Stimulated activated CD4-positive, alpha-beta T cell treated with anti-CD3 and anti-CD28 coated beads, Interleukin-2, amount 100 ng/mL, for 24 hours (primary cell): Measurements from ENCODE around the gene ATP11A.
A peak's percentile ranks its signal among the peaks of the same experiment; 100 is the strongest.

Experiments used
- DNase-seq, 2 donors: peaks; one replicate each; pipeline ENCODE4 v3.0.0-alpha.2; 2020

ATP11A gene

GRCh38 chr13:112744168-112745021 lies 54.6 kb downstream of the ATP11A start:
- DNase-seq = no peak

DNA sequence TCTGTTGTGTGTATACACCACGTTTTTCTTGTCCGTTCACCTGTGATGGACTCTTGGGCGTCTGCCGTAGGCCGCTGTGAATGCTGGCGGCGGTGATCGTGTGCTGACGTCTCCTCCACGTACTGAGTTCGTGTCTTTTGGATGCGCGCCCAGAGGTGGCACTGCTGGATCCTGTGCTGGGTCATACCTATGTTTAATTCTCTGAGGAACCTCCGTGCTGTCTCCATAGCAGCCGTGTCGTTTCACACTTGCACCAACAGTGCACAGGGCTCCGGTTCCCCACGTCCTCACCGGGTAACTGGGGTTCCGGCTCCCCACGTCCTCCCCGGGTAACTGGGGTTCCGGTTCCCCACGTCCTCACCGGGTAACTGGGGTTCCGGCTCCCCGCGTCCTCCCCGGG lies 56.2 kb downstream of the ATP11A start:
- DNase-seq = no peak

DNA sequence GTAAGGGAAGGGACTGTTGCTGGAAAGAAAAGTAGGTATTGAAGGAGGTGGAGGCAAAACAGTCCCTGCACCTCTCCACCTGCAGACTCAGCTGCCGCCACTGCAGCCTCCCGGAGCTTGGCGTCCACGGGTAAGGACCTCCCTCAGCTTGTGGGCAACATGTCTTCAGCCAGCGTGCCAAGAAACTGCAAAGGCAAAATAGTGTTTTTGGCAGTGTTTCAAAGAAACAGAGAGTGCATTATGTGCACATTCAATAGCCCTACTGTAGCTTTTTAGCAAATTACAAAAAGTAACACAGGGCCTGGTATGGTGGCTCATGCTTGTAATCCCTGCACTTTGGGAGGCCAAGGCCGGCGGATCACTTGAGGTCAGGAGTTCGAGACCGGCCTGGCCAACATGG lies 57.4 kb downstream of the ATP11A start:
- DNase-seq = no peak

DNA sequence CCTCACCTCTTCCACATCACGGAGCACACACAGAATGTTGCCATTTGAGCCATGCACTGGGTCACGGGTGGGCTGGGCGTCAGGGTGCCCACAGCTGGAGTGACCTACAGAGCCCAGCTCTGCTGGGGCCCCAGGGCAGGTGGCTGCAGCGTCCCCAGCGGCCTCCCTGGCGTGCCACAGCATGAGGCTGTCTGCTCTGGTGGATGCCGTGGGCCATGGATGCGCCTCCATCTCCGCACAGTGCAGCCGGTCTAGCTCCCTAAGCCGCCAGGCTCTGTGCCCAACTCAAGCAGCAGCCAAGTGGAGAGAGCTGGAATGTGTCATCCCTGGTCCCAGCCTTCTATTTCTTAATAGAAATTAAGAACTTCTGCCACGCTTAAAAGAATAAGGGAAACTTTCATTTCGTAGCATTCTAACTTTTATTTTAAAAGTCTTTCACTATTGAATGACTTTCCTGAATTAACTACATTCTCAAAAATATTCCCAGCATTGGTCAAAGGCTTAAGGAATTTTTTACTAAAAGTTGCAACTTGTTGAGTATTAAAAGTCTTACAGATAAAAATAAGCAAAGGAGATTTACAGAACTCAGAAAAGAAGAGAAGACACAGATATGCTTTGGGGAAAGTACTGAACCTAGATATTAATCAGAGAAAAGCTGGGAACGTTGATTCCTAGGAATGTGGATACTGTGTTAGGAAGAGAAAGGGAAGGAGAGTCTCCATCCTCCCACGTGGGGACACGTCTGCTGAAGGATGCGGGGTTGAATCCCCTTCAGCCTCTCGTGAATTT lies 59.3 kb downstream of the ATP11A start:
- DNase-seq = no peak

- no peak for DNase-seq
These were observed 60.7 kb downstream of the ATP11A start for GRCh38 chr13:112750570-112750969.

- DNase-seq = no peak
These were observed 61.8 kb downstream of the ATP11A start for GRCh38 chr13:112751617-112752016.

GRCh38 chr13:112752211-112752610 lies 62.4 kb downstream of the ATP11A start:
- DNase-seq = no peak

DNA sequence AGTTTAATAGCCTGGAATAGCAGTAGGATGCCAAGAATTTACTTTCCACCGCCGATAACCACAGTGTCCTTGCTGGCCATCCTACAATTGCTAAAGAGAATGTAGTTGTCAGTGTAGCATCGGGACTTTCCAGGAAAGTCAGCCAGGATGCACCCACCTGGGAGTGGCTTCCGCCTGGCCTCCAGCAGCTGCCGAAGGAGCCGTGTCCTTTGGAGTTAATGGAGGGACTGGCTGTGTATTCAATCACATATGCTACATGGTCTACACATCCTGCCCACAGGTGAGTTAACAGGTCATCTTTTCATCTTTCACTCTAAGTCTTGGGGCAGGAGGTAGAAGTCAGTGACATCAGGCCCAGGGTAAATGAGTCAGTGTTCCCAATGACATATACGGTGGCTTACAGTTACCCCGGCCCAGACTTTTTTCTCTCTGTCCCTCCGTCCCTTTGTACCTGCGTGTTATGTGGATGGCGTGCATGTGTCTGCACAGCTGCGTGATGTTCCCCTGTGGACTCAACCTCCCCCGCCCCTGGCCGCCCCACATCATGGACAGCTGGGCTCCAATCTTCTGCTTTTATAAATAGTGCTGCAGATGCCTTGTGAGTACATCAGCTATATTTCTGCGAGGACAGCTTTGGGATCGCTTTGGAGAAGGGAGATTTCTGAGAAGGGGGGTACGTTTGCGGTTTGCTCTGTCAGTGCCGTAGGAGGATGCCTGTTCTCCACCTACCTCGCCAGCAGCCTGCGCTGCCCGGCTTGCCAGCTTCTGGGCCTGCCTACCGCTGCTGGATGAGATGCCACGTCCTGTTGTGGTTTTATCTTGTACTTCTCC lies 63.1 kb downstream of the ATP11A start:
- DNase-seq = peak in 1 of 2 donors; percentile 22

DNA sequence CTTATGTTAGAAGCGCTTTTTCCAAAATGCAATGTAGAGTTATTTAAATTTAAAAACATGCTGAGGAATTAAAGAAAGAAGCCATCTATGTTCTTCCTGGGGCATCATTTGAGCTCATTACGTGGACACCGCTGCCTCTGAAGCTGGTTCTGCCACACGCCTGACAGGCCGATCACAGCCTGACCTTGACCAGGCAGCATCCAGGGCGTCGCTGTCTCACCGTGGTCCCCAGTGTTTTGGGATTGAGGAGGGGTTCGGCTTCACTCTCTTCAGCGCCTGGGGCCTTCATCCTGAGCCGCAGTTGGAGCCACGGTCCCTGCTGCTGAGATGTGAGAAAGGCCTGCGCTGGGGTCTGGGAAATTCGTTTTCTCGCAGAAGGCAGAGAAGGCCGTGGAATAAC lies 64.0 kb downstream of the ATP11A start:
- no peak for DNase-seq

DNA sequence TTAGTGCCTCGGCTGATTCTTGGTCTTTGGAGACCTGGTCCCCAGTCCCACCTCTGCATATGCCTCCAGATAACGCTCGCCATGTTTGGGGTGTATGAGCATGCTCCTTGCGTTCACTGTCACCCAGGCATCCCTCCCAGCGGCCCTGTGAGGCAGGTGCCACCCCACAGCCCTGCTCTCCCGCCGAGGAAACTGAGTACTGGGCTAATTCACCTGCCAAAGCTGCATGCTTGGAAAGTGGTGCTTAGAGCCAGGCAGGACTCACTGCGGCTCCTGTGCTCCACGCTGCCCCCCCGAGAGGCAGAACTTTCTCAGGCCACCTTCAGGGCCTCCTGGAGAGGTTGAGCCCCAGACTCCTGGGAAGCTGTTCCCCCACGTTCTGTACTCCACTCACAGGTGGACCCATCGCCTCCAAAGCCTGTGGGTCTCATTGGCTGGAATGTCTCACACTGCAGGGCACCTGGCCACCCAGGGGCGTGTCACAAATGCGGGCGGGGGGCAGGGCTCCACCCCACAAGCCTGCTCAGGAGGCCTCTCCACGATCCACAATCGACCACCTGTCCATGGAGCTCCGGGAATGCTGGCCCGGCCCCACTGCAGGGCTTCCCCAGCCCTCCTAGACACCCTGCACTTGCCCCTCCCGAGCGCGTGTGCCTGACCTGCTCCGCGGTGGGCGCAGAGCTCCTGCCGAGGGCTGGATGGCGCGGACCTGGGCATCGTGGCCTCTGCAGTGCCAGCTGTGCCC lies 64.6 kb downstream of the ATP11A start:
- DNase-seq = no peak

- no peak for DNase-seq
These were observed 65.5 kb downstream of the ATP11A start for GRCh38 chr13:112755331-112755730.

DNA sequence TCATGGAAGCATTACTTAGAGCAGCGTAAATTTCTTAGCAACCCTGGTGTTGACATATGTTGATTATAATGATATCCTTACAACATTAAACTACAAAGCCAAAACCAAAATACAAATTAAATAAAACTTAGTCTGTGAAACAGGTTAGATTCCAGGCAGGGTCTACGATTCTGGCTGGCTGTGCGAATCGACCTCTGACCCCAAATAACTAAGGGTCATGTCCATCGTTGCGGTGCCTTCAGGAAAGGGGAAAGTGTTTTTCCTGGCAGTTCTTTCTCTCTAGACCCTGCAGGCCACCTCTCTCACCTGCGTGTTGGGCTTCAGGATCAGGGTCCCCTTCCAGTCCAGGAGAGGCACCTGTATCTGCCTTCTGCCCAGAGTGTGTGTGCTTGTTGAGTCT lies 66.2 kb downstream of the ATP11A start:
- DNase-seq = no peak

GRCh38 chr13:112756511-112756966 lies 66.7 kb downstream of the ATP11A start:
- DNase-seq = no peak

GRCh38 chr13:112756967-112757758 lies 67.3 kb downstream of the ATP11A start:
- no peak for DNase-seq

GRCh38 chr13:112757759-112758086 lies 67.9 kb downstream of the ATP11A start:
- DNase-seq = no peak

GRCh38 chr13:112759053-112759452 lies 69.2 kb downstream of the ATP11A start:
- DNase-seq = no peak

GRCh38 chr13:112759827-112760226 lies 70.0 kb downstream of the ATP11A start:
- no peak for DNase-seq

DNA sequence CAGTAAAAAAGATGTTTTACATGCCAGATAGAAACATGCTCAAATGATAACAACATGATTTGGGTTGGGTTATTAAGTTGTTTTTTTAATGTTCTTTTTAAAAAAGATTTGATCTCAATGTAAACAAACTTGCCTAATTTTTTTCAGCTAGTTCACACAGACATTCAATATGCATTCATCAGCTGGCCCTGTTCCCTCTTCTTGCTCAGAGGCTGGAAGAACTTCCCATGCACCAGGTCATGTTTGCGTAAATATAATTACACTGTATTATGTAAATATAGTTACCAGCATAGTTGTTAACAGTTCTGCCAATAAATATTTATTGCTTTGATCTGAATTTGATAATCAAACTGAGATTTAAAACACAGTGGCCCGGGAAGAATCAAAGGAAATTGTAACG lies 70.6 kb downstream of the ATP11A start:
- DNase-seq = no peak

GRCh38 chr13:112760931-112761330 lies 71.1 kb downstream of the ATP11A start:
- no peak for DNase-seq

DNA sequence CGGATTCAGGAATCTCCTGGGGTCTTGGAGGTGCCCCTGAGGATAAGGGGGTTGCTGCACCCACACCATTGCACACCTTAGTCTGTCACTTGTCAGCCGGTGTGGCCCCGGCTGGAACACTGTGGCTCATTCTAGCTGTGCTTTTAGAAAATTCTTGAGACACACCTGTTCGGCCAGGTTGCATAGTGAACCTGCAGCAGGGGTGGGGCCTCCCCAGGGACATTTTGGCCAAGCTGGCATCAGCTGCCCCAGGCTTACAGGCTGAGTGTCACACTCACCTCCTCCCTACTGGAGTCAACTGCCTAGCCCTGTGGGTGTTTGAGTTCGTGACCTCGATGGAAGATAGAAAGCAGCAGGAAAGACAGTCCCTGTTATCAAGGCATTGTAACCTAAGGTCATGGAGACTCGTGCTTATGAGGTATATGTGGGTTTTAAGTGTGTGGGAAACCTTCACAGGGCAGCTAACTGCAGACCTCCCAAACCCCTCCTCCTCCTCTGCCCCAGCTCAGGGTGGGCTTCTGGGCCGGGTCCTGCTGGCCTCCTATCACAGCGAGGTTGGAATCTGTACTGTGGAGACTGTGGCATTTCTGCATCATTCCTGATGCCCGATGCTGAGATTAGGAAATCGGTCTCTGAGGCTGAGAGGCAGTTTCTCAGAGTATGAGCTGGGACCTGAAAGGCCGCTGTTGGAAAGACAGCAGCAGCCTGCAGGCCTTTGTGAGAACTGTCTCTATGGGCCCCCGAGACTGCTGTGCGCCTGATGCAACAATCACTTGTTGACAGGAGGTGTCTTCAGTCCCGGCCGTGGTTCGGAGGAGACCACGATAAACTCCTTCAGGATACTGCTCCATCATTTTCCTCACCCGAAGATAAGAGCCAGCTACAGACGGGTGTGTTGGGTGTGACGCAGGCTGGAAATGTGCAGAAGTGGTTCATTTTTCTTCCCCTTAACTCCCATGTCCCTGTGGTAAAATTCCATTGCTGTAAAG lies 72.2 kb downstream of the ATP11A start:
- no peak for DNase-seq
